Memory B cell (primary cell): ENCODE measurements around the gene CLEC10A.

Experiments used
- ATAC-seq: fragments of 150-1000 bp; cut with Tn5 transposase; 2 replicates; pipeline ENCODE4 v1.10.0; 2021; ENCODE audit warnings: low read depth, mild to moderate bottlenecking, moderate library complexity
- DNase-seq, 2 donors: peaks; one replicate each; pipeline ENCODE4 v3.0.0; 2022; ENCODE audit warnings: low spot score in 2 of 2
- H3K27ac Mint-ChIP-seq: one replicate; pipeline ENCODE4 v1.8.0; 2022; ENCODE audit warnings: mild to moderate bottlenecking, moderate library complexity, mixed read lengths
- H3K27me3 Mint-ChIP-seq: one replicate; pipeline ENCODE4 v1.8.0; 2022; ENCODE audit warnings: mixed read lengths
- H3K36me3 Mint-ChIP-seq: one replicate; pipeline ENCODE4 v1.8.0; 2022; ENCODE audit warnings: mild to moderate bottlenecking, mixed read lengths
- H3K4me1 Mint-ChIP-seq: one replicate; pipeline ENCODE4 v1.8.0; 2022; ENCODE audit warnings: mixed read lengths
- H3K4me3 Mint-ChIP-seq: one replicate; pipeline ENCODE4 v1.8.0; 2022; ENCODE audit warnings: mild to moderate bottlenecking, moderate library complexity, mixed read lengths
- H3K9me3 Mint-ChIP-seq: one replicate; pipeline ENCODE4 v1.8.0; 2022; ENCODE audit warnings: mixed read lengths

The CLEC10A gene

DNA sequence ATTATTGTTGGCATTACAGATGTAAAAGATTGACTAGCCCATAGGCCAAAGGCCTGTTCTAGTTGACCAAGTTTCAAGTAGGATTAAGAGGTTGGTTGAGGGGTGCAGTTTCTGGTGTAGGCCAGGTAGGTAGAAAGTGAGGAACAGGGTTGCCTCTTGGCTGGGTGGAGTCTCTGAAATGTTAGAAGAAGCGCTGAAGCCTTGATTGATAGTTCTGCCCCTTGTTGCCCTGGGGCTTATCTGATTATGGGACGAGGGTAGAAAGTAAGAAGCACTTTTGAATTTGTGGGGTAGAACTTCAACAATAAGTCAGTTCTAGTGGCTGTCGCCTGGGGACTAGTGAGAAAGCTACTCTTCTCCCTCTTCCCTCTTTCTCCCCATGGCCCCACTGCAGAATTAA, 51.0 kb downstream of the CLEC10A start:
- Mint-ChIP-seq H3K9me3 (no peaks in the 10 kb centered on the region), H3K4me3 (no peak overlapping the region), H3K4me1 (peaks cover 19% of the 10 kb centered on the region), H3K27me3 (no peaks in the 10 kb centered on the region), H3K36me3 (no peaks in the 10 kb centered on the region), H3K27ac (no peak overlapping the region)
- DNase-seq (no peak), ATAC-seq (no peak)

DNA sequence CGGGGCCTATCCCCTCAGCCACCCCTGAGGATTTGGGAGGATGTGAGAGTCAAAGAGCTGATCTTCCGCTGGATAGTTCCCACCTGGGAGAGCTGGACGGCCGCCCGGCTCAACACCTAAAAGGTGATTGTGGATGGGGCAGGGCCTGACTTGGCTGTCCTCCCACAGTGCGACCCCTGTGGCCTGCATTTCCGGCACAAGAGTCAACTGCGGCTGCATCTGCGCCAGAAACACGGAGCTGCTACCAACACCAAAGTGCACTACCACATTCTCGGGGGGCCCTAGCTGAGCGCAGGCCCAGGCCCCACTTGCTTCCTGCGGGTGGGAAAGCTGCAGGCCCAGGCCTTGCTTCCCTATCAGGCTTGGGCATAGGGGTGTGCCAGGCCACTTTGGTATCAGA, 52.7 kb downstream of the CLEC10A start:
- H3K9me3 Mint-ChIP-seq, result no peaks in the 10 kb centered on the region
- H3K27ac Mint-ChIP-seq, result no peak overlapping the region
- H3K4me1 Mint-ChIP-seq, result peaks cover 31% of the 10 kb centered on the region
- no peak overlapping the region for H3K4me3 Mint-ChIP-seq
- no peak for DNase-seq
- H3K27me3 Mint-ChIP-seq, result no peaks in the 10 kb centered on the region
- no peaks in the 10 kb centered on the region for H3K36me3 Mint-ChIP-seq
- no peak for ATAC-seq

DNA sequence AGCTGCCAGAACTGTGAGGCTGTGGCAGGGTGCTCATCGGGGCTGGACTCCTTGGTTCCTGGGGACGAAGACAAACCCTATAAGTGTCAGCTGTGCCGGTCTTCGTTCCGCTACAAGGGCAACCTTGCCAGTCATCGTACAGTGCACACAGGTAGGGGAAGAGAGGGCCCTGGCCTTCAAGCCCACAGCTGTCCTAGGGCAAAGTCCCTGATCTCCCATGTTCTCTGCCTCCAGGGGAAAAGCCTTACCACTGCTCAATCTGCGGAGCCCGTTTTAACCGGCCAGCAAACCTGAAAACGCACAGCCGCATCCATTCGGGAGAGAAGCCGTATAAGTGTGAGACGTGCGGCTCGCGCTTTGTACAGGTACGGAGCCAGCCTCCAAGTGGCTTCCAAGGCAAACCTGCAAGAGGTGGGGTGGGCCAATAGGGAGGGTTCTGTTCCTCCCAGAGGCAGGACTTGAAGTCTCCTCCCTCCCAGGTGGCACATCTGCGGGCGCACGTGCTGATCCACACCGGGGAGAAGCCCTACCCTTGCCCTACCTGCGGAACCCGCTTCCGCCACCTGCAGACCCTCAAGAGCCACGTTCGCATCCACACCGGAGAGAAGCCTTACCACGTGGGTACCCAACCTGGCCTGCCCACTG, 53.5 kb downstream of the CLEC10A start:
- ATAC-seq (no peak), DNase-seq (no peak)
- Mint-ChIP-seq H3K4me3 (no peak overlapping the region), H3K9me3 (no peaks in the 10 kb centered on the region), H3K27ac (no peak overlapping the region), H3K27me3 (no peaks in the 10 kb centered on the region), H3K36me3 (no peaks in the 10 kb centered on the region), H3K4me1 (peaks cover 35% of the 10 kb centered on the region)

DNA sequence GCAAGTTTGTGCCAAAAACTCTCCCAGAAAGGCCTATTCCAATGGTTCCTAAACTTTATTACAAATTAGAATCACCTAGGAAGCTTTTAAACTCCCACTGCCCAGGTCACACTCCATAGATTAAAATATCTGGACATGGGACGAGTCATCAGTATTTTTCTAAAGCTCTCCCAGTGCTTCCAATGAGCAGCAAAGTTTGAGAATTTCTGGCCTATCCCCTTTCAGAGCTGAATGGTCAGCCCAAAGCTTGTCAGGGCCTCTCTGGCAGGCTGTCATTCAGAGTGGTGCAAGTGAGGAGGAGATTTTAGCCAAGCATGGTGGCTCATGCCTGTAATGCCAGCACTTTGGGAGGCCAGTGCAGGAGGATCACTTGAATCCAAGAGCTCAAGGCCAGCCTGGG, 54.8 kb downstream of the CLEC10A start:
- H3K9me3 Mint-ChIP-seq, result no peaks in the 10 kb centered on the region
- H3K36me3 Mint-ChIP-seq, result no peaks in the 10 kb centered on the region
- H3K4me3 Mint-ChIP-seq, result no peak overlapping the region
- H3K27ac Mint-ChIP-seq, result peak overlapping the region; percentile 26
- DNase-seq (no peak), ATAC-seq (no peak)
- H3K27me3 Mint-ChIP-seq, result no peaks in the 10 kb centered on the region
- peaks cover 35% of the 10 kb centered on the region for H3K4me1 Mint-ChIP-seq
